GM15510 (cell line): ENCODE data around the gene DPF3.

Experiments used
- POLR2A ChIP-seq: IDR thresholded peaks from 3 replicates; pipeline ENCODE4 v1.6.1; 2011; ENCODE audit warnings: borderline replicate concordance; ENCODE audit not compliant: insufficient read length; ENCODE audit errors: extremely low read depth

Gene DPF3

GRCh38 chr14:72830786-72831594 is 62.9 kb downstream of the DPF3 start:
- no peak for TF ChIP-seq POLR2A

GRCh38 chr14:72830356-72830755 is 63.5 kb downstream of the DPF3 start:
- no peak for TF ChIP-seq POLR2A

DNA sequence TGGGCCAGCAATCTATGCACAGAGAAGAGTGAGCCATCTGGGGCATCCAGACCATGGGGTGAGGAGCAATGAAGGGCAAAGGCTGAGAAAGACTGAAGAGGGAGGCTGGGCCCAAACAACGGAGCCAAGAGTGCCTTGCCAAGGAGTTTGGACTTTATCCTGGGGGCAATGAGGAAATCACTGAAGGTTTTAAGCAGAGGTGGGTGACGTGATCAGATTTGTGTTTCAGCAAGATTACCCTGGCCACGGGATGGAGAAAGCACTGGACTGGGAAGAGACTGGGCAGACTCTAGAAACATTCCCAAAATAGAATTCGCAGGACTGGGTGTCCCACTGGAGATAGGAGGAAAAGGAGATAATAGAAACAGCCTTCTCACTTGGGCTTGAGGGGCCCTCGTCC is 65.3 kb downstream of the DPF3 start:
- no peak for TF ChIP-seq POLR2A

- no peak for TF ChIP-seq POLR2A
Measured at GRCh38 chr14:72826039-72826438, 67.9 kb downstream of the DPF3 start.

DNA sequence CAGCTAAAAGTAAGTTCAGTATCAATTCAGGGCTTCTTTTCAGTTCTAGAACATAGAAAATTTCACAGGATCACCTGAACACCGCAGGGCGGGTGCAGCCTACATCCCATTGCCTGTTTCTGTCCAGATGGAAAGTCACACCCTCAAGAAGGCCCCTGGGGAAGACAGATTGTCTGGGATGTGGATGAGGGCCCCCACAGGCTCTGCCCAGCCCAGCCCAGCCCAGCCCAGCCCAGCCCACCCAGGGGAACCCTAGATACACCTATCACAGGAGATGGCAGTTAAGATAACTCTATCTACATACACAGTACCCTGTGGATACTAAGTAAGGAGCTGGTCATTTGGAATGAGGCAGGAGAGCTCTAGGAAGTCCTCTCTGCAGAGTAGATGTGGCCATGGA is 68.4 kb downstream of the DPF3 start:
- no peak for TF ChIP-seq POLR2A

DNA sequence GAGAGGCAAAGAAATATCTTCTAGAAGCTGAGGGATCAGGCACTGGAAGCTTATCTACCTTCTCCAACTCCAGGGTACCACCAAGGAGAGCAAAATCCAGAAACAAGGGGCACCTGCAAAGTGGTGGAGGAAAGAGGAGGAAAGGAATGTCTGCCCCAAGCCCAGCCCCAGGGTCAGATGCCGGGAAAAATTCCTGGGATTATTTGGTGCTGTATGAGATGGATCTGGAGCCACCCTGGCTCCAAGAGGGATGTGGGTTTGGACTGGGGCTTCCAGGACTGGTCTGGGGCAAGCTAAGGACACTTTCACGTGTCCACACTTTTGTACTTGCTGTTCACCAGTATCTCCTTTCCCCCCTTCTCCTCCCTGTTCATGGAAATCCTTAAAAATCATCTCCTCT is 69.8 kb downstream of the DPF3 start:
- TF ChIP-seq POLR2A, result no peak

DNA sequence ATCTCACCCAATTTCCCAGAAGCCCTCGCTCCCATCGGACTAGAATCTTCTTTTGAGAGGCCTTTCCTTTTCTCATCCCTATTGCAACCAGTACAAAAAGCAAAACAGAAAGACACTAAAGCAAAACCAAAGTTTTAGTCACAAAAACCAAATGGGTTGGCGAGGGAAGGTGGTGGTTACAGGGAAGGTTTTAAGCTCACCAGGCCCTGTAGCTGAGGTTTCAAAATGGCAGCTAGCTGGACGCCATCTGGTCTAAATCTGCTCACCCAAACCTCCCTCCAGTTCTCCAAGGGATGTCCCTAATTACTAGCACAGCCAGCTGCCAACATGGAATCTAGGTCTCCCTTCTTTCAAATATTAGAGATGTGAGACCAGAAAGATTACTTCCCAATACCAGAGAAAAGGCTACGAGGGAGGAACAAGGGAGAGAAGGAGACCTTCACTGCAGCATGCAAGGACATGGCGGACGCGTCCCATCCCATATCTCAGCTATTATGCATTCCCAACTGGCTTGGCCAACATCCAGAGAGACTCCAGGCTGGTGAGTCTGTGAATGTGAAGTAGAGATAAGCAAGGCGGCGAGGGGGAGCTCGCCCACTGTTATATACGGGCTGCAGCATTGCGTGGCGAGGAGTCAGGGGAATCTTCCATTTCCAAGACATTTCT is 70.8 kb downstream of the DPF3 start:
- TF ChIP-seq POLR2A, result no peak

DNA sequence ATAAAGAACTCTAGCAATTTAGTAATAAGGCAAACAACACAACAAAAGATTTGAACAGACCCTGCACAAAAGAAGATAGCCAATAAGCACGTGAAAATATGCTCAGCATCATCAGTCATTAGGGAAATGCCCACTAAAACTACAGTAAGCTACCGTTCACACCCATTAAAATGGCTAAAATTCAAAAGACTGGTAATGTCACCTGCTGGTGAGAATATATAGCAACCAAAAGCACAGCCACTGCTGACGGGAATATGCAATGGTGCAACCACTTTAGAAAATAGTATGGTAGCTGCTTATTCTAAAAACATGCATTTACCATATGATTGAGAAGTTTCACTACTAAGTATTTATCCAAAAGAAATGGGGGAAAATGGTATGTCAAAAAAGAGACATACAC is 74.9 kb downstream of the DPF3 start:
- TF ChIP-seq POLR2A, result no peak

GRCh38 chr14:72816287-72816686 is 77.6 kb downstream of the DPF3 start:
- no peak for TF ChIP-seq POLR2A

- TF ChIP-seq POLR2A, result no peak
Measured at GRCh38 chr14:72815430-72815829, 78.5 kb downstream of the DPF3 start.

DNA sequence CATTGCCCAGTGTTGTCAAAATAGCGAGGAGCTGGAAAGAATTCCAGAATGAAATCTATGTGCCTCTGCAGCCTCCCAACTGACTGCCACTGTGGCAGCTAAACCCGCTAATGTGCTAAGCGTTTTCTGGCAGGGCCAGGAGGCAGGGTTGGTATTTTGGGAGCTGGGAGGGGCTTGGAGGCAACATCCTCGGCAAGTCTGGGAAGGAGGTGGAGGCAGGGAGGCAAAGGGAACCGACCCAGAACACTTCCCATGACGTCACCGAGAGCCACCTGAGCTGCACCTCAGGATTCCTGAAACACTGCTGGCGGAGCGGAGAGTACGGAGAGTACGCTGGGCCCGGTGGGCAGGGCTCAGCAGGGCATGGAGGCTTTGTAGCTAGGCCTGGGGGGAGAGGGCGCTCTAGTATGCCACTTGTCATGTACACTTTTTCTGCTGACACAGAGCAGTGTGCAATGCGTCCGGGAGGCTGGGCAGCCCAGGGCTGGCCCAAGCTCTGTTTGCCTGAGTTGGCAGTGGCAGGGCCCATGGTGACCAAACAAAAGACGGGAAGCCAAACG is 81.5 kb downstream of the DPF3 start:
- no peak for TF ChIP-seq POLR2A

DNA sequence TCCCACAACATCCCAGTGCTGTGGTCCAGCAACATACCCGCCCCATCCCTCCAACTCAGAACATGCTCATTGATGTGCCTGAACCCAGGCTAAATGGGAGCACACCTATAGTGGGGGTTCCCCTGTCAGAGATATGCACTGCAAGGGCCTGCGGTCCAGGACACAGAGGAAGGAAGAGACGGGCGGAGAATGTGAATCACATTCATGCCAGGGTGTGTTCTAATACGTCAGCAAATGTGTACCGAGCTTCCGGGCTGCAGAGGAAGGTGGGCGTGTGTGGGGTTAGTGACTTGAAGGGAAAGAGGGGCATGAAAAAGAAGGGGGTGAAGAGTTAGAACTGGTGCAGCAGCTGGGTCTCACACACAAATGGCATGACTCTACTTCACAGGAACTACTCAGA is 83.7 kb downstream of the DPF3 start:
- no peak for TF ChIP-seq POLR2A

GRCh38 chr14:72809063-72809462 is 84.8 kb downstream of the DPF3 start:
- no peak for TF ChIP-seq POLR2A

- TF ChIP-seq POLR2A, result no peak
Measured at GRCh38 chr14:72808564-72808963, 85.3 kb downstream of the DPF3 start.

DNA sequence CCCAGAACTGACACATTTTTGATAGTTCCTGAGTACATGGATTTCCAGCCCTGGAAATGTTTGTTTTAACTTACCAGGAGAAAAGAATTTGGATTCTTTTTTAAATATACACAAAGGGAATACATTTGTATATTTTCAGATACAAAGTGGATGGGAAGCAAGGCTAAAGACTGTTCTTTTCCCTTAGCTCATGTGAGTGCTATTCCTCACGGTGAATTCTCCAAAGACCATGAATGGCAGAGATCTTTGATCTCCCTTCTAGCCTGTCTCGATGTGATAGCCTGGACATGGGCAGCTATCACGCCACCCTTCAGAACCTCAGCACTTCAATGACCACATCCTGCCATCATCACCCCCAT is 91.3 kb downstream of the DPF3 start:
- no peak for TF ChIP-seq POLR2A
